Measurements from ENCODE around the gene ACBD6.

- TF ChIP-seq CTCF (IDR thresholded peaks at IDR 0.05), result no peak
- TF ChIP-seq POLR2A (IDR thresholded peaks at IDR 0.05), result no peak
Observed at GRCh38 chr1:180402551-180402950, 99.8 kb downstream of the ACBD6 start.
